Right lobe of liver (tissue), 4 donors: Measurements from ENCODE around the gene SLC35A5.

Experiments used
- POLR2A ChIP-seq: fragments of 450-650 bp; IDR thresholded peaks from one replicate; pipeline ENCODE4 v1.6.1; 2017; ENCODE audit warnings: antibody characterized with exemption, mild to moderate bottlenecking
- TF ChIP-seq, protein P1 (sequence below), 4 donors: fragments of 200-600 bp in 3 of 4; fragments of 450-650 bp in 1 of 4; IDR thresholded peaks; one replicate each; pipeline versions ENCODE4 v1.5.1 to v1.8.0; 2016 to 2022; ENCODE audit warnings: antibody characterized with exemption in 4 of 4, mild to moderate bottlenecking in 2 of 4
- donor health status: DM: no; HTN: no; CAD: no.
- donor health status: DM: no; HTN: no; CAD: no.
- donor health status: DM: no; HTN: yes; CAD: no.

- TF ChIP-seq POLR2A = no peak
- TF ChIP-seq, protein P1, sequence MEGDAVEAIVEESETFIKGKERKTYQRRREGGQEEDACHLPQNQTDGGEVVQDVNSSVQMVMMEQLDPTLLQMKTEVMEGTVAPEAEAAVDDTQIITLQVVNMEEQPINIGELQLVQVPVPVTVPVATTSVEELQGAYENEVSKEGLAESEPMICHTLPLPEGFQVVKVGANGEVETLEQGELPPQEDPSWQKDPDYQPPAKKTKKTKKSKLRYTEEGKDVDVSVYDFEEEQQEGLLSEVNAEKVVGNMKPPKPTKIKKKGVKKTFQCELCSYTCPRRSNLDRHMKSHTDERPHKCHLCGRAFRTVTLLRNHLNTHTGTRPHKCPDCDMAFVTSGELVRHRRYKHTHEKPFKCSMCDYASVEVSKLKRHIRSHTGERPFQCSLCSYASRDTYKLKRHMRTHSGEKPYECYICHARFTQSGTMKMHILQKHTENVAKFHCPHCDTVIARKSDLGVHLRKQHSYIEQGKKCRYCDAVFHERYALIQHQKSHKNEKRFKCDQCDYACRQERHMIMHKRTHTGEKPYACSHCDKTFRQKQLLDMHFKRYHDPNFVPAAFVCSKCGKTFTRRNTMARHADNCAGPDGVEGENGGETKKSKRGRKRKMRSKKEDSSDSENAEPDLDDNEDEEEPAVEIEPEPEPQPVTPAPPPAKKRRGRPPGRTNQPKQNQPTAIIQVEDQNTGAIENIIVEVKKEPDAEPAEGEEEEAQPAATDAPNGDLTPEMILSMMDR (IDR thresholded peaks at IDR 0.05) = no peak
These were observed 73.1 kb downstream of the SLC35A5 start for GRCh38 chr3:112634786-112635541.
